ENCODE measurements around the gene POLR2E. TPM values are rescaled to one million over a fixed set of nuclear protein-coding genes. Genes with fewer than 3 reads are reported as not detected.

POLR2E gene
- total and polyA plus RNA-seq, 2 of the 13 experiments (the other 11 are each of a cell fraction or from before 2014, with no cell fraction given), result 140 to 272 TPM

- TF ChIP-seq ZFX (CRISPR knock-in tag; IDR thresholded peaks at IDR 0.05; ENCODE audit: low read depth) (peak; percentile 61), ISL2 (CRISPR knock-in tag; IDR thresholded peaks at IDR 0.05) (peak; percentile 45; the same call in 1 of the 2 replicates), AFF4 (CRISPR knock-in tag; IDR thresholded peaks at IDR 0.05) (no peak), SKI (IDR thresholded peaks at IDR 0.05; ENCODE audit: partially characterized antibody) (peak; percentile 10), ZBTB4 (CRISPR knock-in tag; IDR thresholded peaks at IDR 0.05; ENCODE audit: borderline replicate concordance) (no peak; the same call in 1 of the 2 replicates), BORCS8-MEF2B (CRISPR knock-in tag; IDR thresholded peaks at IDR 0.05) (peak; percentile 54; the same call in 1 of the 2 replicates), EED (CRISPR knock-in tag; IDR thresholded peaks at IDR 0.05) (peak; percentile 80; the same call in 1 of the 2 replicates), ZNF788 (CRISPR knock-in tag; IDR thresholded peaks at IDR 0.05; ENCODE audit: borderline replicate concordance) (peak; percentile 68; the same call in 1 of the 2 replicates), ZKSCAN5 (CRISPR knock-in tag; IDR thresholded peaks at IDR 0.05) (no peak), ZC3H13 (CRISPR knock-in tag; IDR thresholded peaks at IDR 0.05) (0 out of 2 replicates have a peak, but pooled peaks have one; percentile 45), RXRB (CRISPR knock-in tag; IDR thresholded peaks at IDR 0.05; ENCODE audit: borderline replicate concordance) (peak; percentile 67; the same call in 1 of the 2 replicates), SATB2 (CRISPR knock-in tag; IDR thresholded peaks at IDR 0.05) (no peak), ZNF580 (CRISPR knock-in tag; IDR thresholded peaks at IDR 0.05; ENCODE audit: borderline replicate concordance, low read depth) (peak; percentile 59; the same call in 1 of the 2 replicates), SNAPC5 (CRISPR knock-in tag; IDR thresholded peaks at IDR 0.05; ENCODE audit: borderline replicate concordance) (no peak), MAFK (conservative IDR thresholded peaks at IDR 0.05 in 1 of 2, IDR thresholded peaks at IDR 0.05 in 1 of 2; ENCODE audit: low read length in 2 of 2) (no peak)
- TF ChIP-seq, protein P1, sequence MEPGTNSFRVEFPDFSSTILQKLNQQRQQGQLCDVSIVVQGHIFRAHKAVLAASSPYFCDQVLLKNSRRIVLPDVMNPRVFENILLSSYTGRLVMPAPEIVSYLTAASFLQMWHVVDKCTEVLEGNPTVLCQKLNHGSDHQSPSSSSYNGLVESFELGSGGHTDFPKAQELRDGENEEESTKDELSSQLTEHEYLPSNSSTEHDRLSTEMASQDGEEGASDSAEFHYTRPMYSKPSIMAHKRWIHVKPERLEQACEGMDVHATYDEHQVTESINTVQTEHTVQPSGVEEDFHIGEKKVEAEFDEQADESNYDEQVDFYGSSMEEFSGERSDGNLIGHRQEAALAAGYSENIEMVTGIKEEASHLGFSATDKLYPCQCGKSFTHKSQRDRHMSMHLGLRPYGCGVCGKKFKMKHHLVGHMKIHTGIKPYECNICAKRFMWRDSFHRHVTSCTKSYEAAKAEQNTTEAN (CRISPR knock-in tag; conservative IDR thresholded peaks at IDR 0.05), result no peak
- TF ChIP-seq, protein P2, sequence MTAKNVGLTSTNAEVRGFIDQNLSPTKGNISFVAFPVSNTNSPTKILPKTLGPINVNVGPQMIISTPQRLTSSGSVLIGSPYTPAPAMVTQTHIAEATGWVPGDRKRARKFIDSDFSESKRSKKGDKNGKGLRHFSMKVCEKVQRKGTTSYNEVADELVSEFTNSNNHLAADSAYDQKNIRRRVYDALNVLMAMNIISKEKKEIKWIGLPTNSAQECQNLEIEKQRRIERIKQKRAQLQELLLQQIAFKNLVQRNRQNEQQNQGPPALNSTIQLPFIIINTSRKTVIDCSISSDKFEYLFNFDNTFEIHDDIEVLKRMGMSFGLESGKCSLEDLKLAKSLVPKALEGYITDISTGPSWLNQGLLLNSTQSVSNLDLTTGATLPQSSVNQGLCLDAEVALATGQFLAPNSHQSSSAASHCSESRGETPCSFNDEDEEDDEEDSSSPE (CRISPR knock-in tag; IDR thresholded peaks at IDR 0.05), result peak; percentile 66
Observed at GRCh38 chr19:1094978-1095701, at the start of gene POLR2E (continued).
